Lower leg skin (tissue), 3 donors: Measurements from ENCODE around the gene LRRC32.

Experiments used
- POLR2A ChIP-seq, 2 donors: fragments of 450-650 bp; IDR thresholded peaks; one replicate each; pipeline ENCODE4 v1.6.1; 2016 to 2017; ENCODE audit warnings: antibody characterized with exemption in 2 of 2, mild to moderate bottlenecking in 1 of 2, moderate library complexity in 1 of 2
- TF ChIP-seq, protein P1 (sequence below), 3 donors: fragments of 450-650 bp; IDR thresholded peaks; one replicate each; pipeline ENCODE4 v1.5.1; 2016; ENCODE audit warnings: antibody characterized with exemption in 3 of 3, mild to moderate bottlenecking in 3 of 3, moderate library complexity in 2 of 3

DNA sequence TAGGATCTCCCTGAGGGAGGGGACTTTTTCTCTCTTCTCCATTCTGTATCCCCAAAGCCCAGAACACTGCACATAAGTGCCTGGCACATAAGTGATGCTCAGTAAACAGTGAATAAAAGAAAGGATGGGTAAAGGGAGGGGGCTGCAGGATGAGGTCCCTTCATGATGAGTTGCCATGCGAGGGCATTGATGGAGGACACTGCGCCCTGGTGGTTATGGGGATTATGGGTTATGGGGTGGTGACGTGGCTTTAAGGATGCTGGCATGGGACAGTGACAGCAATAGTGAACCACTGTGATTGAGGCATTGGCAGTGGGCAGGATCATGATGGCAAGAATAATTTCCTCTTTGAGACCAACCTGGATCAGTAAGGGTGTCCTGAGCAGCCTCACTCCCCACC, 43.9 kb upstream of the LRRC32 start:
- TF ChIP-seq POLR2A (IDR thresholded peaks at IDR 0.05): no peak
- TF ChIP-seq, protein P1, sequence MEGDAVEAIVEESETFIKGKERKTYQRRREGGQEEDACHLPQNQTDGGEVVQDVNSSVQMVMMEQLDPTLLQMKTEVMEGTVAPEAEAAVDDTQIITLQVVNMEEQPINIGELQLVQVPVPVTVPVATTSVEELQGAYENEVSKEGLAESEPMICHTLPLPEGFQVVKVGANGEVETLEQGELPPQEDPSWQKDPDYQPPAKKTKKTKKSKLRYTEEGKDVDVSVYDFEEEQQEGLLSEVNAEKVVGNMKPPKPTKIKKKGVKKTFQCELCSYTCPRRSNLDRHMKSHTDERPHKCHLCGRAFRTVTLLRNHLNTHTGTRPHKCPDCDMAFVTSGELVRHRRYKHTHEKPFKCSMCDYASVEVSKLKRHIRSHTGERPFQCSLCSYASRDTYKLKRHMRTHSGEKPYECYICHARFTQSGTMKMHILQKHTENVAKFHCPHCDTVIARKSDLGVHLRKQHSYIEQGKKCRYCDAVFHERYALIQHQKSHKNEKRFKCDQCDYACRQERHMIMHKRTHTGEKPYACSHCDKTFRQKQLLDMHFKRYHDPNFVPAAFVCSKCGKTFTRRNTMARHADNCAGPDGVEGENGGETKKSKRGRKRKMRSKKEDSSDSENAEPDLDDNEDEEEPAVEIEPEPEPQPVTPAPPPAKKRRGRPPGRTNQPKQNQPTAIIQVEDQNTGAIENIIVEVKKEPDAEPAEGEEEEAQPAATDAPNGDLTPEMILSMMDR (IDR thresholded peaks at IDR 0.05): no peak
